ENCODE data around the gene CASD1.

GRCh38 chr7:94472608-94473007 lies 37.0 kb upstream of the CASD1 start:
- TF ChIP-seq YY1 (IDR thresholded peaks at IDR 0.05; ENCODE audit: insufficient read depth, insufficient read length) (no peak), ZNF274 (IDR thresholded peaks at IDR 0.05; ENCODE audit: low read depth, low read length) (no peak), SUZ12 (IDR thresholded peaks at IDR 0.05; ENCODE audit: extremely low read depth, insufficient read depth, insufficient read length) (no peak)

Measured in NT2/D1 (cell line).